HFFc6 (cell line): ENCODE measurements around the gene ADAM30. TPM values are rescaled to one million over a fixed set of nuclear protein-coding genes. Genes with fewer than 3 reads are reported as not detected.

ENCODE experiments used
- DNase-seq: peaks from one replicate; pipeline ENCODE4 v3.0.0-alpha.2; 2018
- H3K27ac Mint-ChIP-seq: 2 replicates; pipeline ENCODE4 v1.8.0; 2020; ENCODE audit warnings: mild to moderate bottlenecking, mixed read lengths
- H3K27me3 Mint-ChIP-seq: 2 replicates; pipeline ENCODE4 v1.8.0; 2021; ENCODE audit warnings: mild to moderate bottlenecking, moderate library complexity, mixed read lengths; ENCODE audit not compliant: insufficient read depth
- H3K36me3 Mint-ChIP-seq: 2 replicates; pipeline ENCODE4 v1.8.0; 2021; ENCODE audit warnings: low read depth, mixed read lengths
- H3K4me1 Mint-ChIP-seq: 2 replicates; pipeline ENCODE4 v1.8.0; 2020; ENCODE audit warnings: low read depth, mixed read lengths
- H3K4me3 Mint-ChIP-seq: 2 replicates; pipeline ENCODE4 v1.8.0; 2020; ENCODE audit warnings: mild to moderate bottlenecking, moderate library complexity, mixed read lengths
- H3K9me3 Mint-ChIP-seq: 2 replicates; pipeline ENCODE4 v1.8.0; 2020; ENCODE audit warnings: mild to moderate bottlenecking, mixed read lengths
- CTCF ChIP-seq: fragments of 200-600 bp; sonication (generic); IDR thresholded peaks from 2 replicates; pipeline ENCODE4 v1.5.0; 2021; ENCODE audit warnings: antibody characterized with exemption, mild to moderate bottlenecking
- total RNA-seq, 6 experiments: library from RNA; stranded (reverse); fragmentation: NEBNext Ultra II Directional; extraction: Animal tissue kit (Norgen Biotek cat#: 25700); gene quantifications; 2 replicates in 1 of 6; 3 replicates in 5 of 6; pipeline ENCODE4 v1.2.3, GENCODE V29; 2021

The ADAM30 gene
- total RNA-seq, 6 experiments from 2014 or later: not detected

DNA sequence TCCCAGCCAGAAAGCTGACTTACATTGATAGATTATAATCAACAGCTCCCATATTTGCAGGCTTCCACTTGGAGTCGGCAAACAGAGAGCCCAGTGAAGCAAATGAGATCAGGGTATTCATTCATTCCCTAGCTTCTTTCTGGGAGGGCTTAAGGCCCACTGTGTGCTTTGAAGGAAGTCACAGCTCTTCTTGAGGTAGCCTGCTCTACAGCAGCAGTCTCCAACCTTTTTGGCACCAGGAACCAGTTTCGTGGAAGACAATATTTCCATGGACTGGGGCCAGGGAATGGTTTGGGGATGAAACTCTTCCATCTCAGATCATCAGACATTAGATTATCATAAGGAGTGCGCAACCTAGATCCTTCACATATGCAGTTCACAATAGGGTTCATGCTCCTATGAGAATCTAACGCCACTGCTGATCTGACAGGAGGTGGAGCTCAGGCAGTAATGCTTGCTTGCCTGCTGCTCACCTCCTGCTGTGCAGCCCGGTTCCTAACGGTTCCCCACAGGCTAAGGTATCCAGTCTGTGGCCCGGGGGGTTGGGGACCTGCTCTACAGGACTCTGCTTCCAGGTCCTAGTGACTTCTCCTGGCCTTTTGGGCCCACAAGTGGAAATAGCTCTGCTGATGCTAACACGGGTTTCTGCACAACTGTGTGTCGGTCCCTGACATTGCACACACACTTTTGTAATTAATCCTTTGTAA is 13.7 kb upstream of the ADAM30 start:
- peaks cover 4% of the 10 kb centered on the region; the same call in 1 of the 2 replicates for H3K9me3 Mint-ChIP-seq
- no peak overlapping the region for H3K4me3 Mint-ChIP-seq
- peaks cover 5% of the 10 kb centered on the region for H3K27me3 Mint-ChIP-seq
- peaks cover 24% of the 10 kb centered on the region for H3K36me3 Mint-ChIP-seq
- no peak for TF ChIP-seq CTCF
- H3K4me1 Mint-ChIP-seq: no peaks in the 10 kb centered on the region
- H3K27ac Mint-ChIP-seq: no peak overlapping the region
- no peak for DNase-seq

- Mint-ChIP-seq H3K27ac (no peak overlapping the region), H3K27me3 (peaks cover 6% of the 10 kb centered on the region), H3K9me3 (peaks cover 4% of the 10 kb centered on the region; the same call in 1 of the 2 replicates), H3K4me1 (peaks cover 3% of the 10 kb centered on the region), H3K4me3 (no peak overlapping the region), H3K36me3 (peaks cover 18% of the 10 kb centered on the region; the same call in 1 of the 2 replicates)
- no peak for TF ChIP-seq CTCF
- no peak for DNase-seq
Observed at GRCh38 chr1:119908661-119909060, 12.3 kb upstream of the ADAM30 start.

DNA sequence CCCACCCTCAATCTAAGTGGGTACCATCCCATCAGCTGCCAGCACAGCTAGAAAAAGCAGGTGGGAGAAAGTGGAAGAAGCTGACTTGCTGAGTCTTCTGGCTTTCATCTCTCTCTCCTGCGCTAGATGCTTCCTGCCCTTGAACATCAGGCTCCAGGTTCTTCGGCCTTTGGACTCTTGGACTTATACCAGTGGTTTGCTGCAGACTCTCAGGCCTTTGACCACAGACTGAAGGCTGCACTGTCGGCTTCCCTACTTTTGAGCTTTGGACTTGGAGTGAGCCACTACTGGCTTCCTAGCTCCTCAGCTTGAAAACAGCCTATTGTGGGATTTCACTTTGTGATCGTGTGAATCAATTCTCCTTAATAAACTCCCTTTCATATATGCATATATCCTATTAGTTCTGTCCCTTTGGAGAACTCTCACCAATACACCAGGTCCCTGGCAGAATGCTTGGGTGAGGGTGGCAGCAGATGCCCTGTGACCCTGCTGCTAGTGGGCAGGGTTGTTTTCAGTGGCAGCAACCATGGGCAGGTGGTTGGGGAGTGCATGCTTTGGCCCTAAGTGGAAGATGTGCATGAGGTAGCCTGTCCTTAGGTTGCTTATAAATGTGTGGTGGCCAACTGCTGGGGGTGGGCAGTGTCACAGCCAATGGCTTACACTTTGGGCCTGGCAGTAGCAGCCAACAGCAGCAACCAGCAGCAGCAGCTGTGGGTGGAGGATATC is 10.8 kb upstream of the ADAM30 start:
- no peak overlapping the region for H3K4me3 Mint-ChIP-seq
- peaks cover 4% of the 10 kb centered on the region; the same call in 1 of the 2 replicates for H3K9me3 Mint-ChIP-seq
- no peak for DNase-seq
- H3K4me1 Mint-ChIP-seq: peaks cover 7% of the 10 kb centered on the region
- no peak for TF ChIP-seq CTCF
- H3K27ac Mint-ChIP-seq: no peak overlapping the region
- H3K27me3 Mint-ChIP-seq: peaks cover 8% of the 10 kb centered on the region
- H3K36me3 Mint-ChIP-seq: 0 out of 2 replicates have a peak, but pooled peaks cover 10% of the 10 kb centered on the region

- peak; percentile 7 for DNase-seq
- peaks cover 4% of the 10 kb centered on the region; the same call in 1 of the 2 replicates for H3K9me3 Mint-ChIP-seq
- no peak overlapping the region for H3K27ac Mint-ChIP-seq
- TF ChIP-seq CTCF: no peak
- H3K4me1 Mint-ChIP-seq: peaks cover 7% of the 10 kb centered on the region
- 0 out of 2 replicates have a peak, but pooled peaks cover 10% of the 10 kb centered on the region for H3K36me3 Mint-ChIP-seq
- no peak overlapping the region for H3K4me3 Mint-ChIP-seq
- H3K27me3 Mint-ChIP-seq: peaks cover 8% of the 10 kb centered on the region
Observed at GRCh38 chr1:119903443-119903835, 7.1 kb upstream of the ADAM30 start.

DNA sequence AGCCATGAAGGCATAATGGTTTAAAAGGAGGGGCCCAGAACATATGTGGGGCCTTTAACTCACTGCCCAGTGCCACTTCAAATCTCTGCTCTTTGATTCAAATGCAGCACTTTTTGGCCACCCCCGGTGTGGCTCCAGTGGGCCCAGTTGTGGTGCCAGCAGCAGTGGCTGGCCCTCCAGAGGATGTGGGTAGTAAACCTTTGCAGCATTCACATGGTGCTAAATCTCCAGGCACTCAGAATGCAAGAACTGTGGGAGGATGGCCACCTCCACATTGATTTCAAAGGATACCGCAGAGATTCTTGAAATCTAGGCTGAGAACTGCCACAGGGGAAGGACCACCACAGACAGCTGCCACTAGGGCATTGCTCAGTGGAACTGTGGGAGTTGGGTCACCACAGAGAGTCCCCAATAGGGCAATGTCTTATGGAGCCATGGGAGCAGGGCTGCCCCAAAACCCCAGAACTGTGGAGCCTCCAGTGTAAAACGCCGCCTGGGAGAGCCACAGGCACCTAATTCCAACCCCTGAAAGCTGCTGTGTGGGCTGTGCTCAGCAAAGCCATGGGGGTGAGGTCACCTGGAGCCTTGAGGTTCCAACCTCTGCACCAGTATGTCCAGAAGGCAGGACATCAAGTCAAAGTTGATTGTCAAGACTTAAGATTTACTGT is 6.6 kb upstream of the ADAM30 start:
- Mint-ChIP-seq H3K27me3 (peaks cover 8% of the 10 kb centered on the region), H3K9me3 (peaks cover 4% of the 10 kb centered on the region; the same call in 1 of the 2 replicates), H3K4me3 (no peak overlapping the region), H3K4me1 (peaks cover 7% of the 10 kb centered on the region), H3K27ac (no peak overlapping the region), H3K36me3 (0 out of 2 replicates have a peak, but pooled peaks cover 10% of the 10 kb centered on the region)
- no peak for DNase-seq
- no peak for TF ChIP-seq CTCF
